ENCODE data around the gene SYNE2.

DNA sequence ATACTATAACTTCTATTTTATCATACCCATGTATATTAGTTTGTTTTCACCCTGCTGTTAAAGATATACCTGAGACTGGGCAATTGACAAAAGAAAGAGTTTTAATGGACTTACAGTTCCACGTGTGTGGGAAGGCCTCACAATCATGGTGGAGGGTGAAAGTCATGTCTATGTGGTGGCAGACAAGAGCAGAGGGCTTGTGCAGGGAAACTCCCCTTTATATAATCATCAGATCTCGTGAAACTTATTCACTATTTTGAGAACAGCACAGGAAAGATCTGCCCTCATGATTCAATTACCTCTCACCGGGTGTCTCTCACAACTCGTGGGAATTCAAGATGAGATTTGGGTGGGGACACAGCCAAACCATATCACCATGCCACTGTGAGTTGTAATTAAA lies 135.8 kb downstream of the SYNE2 start:
- TF ChIP-seq EP300 (IDR thresholded peaks at IDR 0.05) (no peak), CTCF (IDR thresholded peaks at IDR 0.05) (no peak)
